ENCODE results near the gene TMEM88. TPM values are rescaled to one million over a fixed set of nuclear protein-coding genes. Genes with fewer than 3 reads are reported as not detected.
A peak's percentile ranks its signal among the peaks of the same experiment; 100 is the strongest.

The TMEM88 gene
- total and polyA plus RNA-seq, 2 of the 13 experiments (the other 11 are each of a cell fraction or from before 2014, with no cell fraction given) = 0.31 to 0.66 TPM

DNA sequence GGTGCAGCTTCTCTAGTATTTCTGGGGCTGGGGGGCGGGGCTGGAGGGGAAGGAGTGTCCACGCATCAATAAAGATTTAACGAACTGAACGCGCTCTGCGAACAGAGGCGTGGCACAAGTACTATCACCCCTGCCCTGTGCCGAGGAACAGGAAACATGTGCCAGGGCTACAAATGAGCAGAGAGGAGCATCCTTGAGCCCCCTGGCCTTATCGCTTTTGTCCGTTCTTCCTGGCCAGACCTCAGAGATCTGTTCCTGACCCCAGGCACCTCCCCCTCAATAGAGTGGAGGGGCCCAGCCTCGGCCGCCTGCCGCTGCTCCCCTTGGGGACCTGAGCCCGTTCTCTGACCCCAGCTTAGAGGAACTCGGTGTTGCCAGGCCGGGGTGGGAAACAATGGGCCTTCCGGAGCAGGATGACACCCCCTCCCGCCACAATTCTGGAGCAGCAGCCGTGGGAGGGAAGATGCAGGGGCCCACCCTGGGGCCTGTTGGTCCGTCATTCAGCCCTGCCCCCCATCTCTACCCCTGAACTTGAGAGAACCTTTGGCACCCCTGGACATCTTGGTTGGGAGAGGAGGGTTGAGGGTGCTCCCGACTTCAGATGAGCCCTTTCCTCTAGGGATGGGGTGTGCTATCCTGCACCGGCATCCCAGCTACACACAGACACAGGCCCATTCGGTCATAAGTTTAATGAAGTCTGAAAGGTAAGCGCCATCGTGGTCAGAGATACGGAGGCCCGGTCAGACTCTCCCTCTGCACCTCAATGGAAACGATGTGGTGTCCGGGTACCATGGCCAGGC lies 1.3 kb downstream of the TMEM88 start:
- H3K4me2 ChIP-seq (ENCODE audit: low read depth, low read length) = peak overlapping the region; percentile 98
- H2AFZ ChIP-seq (ENCODE audit: low read length) = no peak overlapping the region
- no peak for DNase-seq (ENCODE audit: low spot score)
- BruUV-seq (replicated peaks) = no TSS peak
- peak overlapping the region; percentile 59 to 83 (median 83) for H3K4me3 ChIP-seq (replicated peaks in 1 of 3; ENCODE audit: insufficient read depth in 1 of 3, low read depth in 2 of 3, low read length in 3 of 3)
- H4K20me1 ChIP-seq (ENCODE audit: insufficient read depth, low read length) = peaks cover 4% of the 10 kb centered on the region
- peaks cover 9 to 18% of the 10 kb centered on the region in 2 experiments; a peak in 4 of 5 replicates for H3K36me3 ChIP-seq (replicated peaks in 1 of 2; ENCODE audit: control insufficient read depth in 1 of 2, insufficient read depth in 2 of 2, low read length in 2 of 2)
- CTCF ChIA-PET (ENCODE audit: low intra/inter-chr PET ratio, low total read pairs) = interaction anchor here (3.3 kb wide), 1 partner anchor 33 kb away, joined by 9 read pairs; no protein-coding TSS in a partner anchor
- H3K27me3 ChIP-seq (ENCODE audit: control insufficient read depth in 1 of 2, insufficient read depth in 2 of 2, low read length in 2 of 2) = no peaks in the 10 kb centered on the region; a peak in 1 of 5 replicates
- H3K9me3 ChIP-seq (ENCODE audit: low read length) = no peaks in the 10 kb centered on the region
- H3K79me2 ChIP-seq (ENCODE audit: insufficient read depth, low read length) = peaks cover 8% of the 10 kb centered on the region
- peak; percentile 0; the same call in 2 of the 3 replicates for ATAC-seq
- no peak for FAIRE-seq
- in situ Hi-C loops (cut with HindIII; ENCODE audit: extremely low pct_ligation_motif_present, low pct_unique_long_range_greater_than_20kb) = loop anchor here (5.0 kb wide), 1 partner anchor 41 kb away; no protein-coding TSS in a partner anchor
- H3K9ac ChIP-seq (ENCODE audit: insufficient read depth, low read depth, low read length) = peak overlapping the region; percentile 80
- POLR2A ChIA-PET = interaction anchor here (1.0 to 3.1 kb wide), 13 partner anchors 12 to 365 kb away, joined by 3 to 104 read pairs (median 5); partner anchors contain the start of genes CHD3, KDM6B, RNF227 and TP53
- peaks cover 41% of the 10 kb centered on the region for H3K4me1 ChIP-seq (ENCODE audit: insufficient read depth, low read length)
- intact Hi-C loops (cut with micrococcal nuclease; ENCODE audit: unreplicated experiment) = loop anchor here (2.0 kb wide), 1 partner anchor 19 kb away; no protein-coding TSS in a partner anchor
- WGBS (ENCODE audit: low lambda C conversion rate) = 47% methylated on average over 16 of the region's 29 CpGs
- peak overlapping the region; percentile 94 for H3K27ac ChIP-seq (ENCODE audit: extremely low read length, insufficient read depth, low read length)
- TF ChIP-seq ZNF749 (CRISPR knock-in tag; IDR thresholded peaks at IDR 0.05; ENCODE audit: borderline replicate concordance) = no peak
- no peak for TF ChIP-seq SIX4 (CRISPR knock-in tag; IDR thresholded peaks at IDR 0.05)
- TF ChIP-seq ELF4 (CRISPR knock-in tag; IDR thresholded peaks at IDR 0.05; ENCODE audit: borderline replicate concordance) = no peak
- no peak for TF ChIP-seq ZNF24 (IDR thresholded peaks at IDR 0.05)
- TF ChIP-seq, protein P1, sequence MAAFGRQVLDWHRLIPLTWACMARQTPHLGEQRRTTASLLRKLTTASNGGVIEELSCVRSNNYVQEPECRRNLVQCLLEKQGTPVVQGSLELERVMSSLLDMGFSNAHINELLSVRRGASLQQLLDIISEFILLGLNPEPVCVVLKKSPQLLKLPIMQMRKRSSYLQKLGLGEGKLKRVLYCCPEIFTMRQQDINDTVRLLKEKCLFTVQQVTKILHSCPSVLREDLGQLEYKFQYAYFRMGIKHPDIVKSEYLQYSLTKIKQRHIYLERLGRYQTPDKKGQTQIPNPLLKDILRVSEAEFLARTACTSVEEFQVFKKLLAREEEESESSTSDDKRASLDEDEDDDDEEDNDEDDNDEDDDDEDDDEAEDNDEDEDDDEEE (CRISPR knock-in tag; IDR thresholded peaks at IDR 0.05) = no peak
- TF ChIP-seq FOXK2 (IDR thresholded peaks at IDR 0.05) = no peak
- TF ChIP-seq ZBTB20 (CRISPR knock-in tag; IDR thresholded peaks at IDR 0.05; ENCODE audit: borderline replicate concordance, low read depth) = no peak
- no peak for TF ChIP-seq NFRKB (IDR thresholded peaks at IDR 0.05)
- no peak for TF ChIP-seq NRL (CRISPR knock-in tag; IDR thresholded peaks at IDR 0.05; ENCODE audit: borderline replicate concordance)
- no peak for TF ChIP-seq MAZ (IDR thresholded peaks at IDR 0.05; ENCODE audit: borderline replicate concordance, low read depth, low read length)
- TF ChIP-seq MAZ (CRISPR knock-in tag; IDR thresholded peaks at IDR 0.05; ENCODE audit: low read depth) = no peak
- TF ChIP-seq KAT2B (IDR thresholded peaks at IDR 0.05; ENCODE audit: borderline replicate concordance, low read depth, low read length) = no peak
- 0 out of 2 replicates have a peak, but pooled peaks have one; percentile 15 for TF ChIP-seq SMAD1 (CRISPR knock-in tag; IDR thresholded peaks at IDR 0.05; ENCODE audit: borderline replicate concordance, low read depth)
- TF ChIP-seq ZNF556 (CRISPR knock-in tag; IDR thresholded peaks at IDR 0.05; ENCODE audit: borderline replicate concordance) = no peak
- no peak for TF ChIP-seq CBFB (CRISPR knock-in tag; IDR thresholded peaks at IDR 0.05)
- no peak for TF ChIP-seq NCOA2 (CRISPR knock-in tag; IDR thresholded peaks at IDR 0.05)
- TF ChIP-seq ZC3H13 (CRISPR knock-in tag; IDR thresholded peaks at IDR 0.05) = peak; percentile 59; the same call in 1 of the 2 replicates
- TF ChIP-seq TAF1 (CRISPR knock-in tag; IDR thresholded peaks at IDR 0.05) = no peak
- TF ChIP-seq TBP (CRISPR knock-in tag; IDR thresholded peaks at IDR 0.05) = no peak
- no peak; the same call in 1 of the 2 replicates for TF ChIP-seq KDM2A (CRISPR knock-in tag; IDR thresholded peaks at IDR 0.05; ENCODE audit: borderline replicate concordance, low read depth)
- no peak for TF ChIP-seq NCOA5 (CRISPR knock-in tag; IDR thresholded peaks at IDR 0.05)
- no peak for TF ChIP-seq SALL2 (CRISPR knock-in tag; IDR thresholded peaks at IDR 0.05)
- no peak for TF ChIP-seq ZSCAN9 (CRISPR knock-in tag; IDR thresholded peaks at IDR 0.05; ENCODE audit: borderline replicate concordance)

Measured in HepG2 (cell line).